Caki2 (cell line): ENCODE results near the gene KLHL40. TPM values are rescaled to one million over a fixed set of nuclear protein-coding genes. Genes with fewer than 3 reads are reported as not detected.
"Not testable (repeated sequence)": the region's sequence is repeated elsewhere in the genome, so short reads cannot be mapped to it uniquely, and the experiment has no call there.

Experiments used
- DNase-seq: peaks from one replicate; pipeline ENCODE4 v3.0.0-alpha.2; 2015; ENCODE audit warnings: low read depth
- in situ Hi-C: cut with HindIII; loops from 2 replicates; pipeline ENCODE4 v1.10.0; 2016; ENCODE audit warnings: low sequenced_read_pairs, low pct_unique_long_range_greater_than_20kb, mixed read lengths
- total RNA-seq: library from RNA; depleted of rRNA; stranded (reverse); fragments of >200 nt; shearing (Covaris generic); gene quantifications from 2 replicates; pipeline ENCODE4 v1.2.3, GENCODE V29; 2014; ENCODE audit warnings: low replicate concordance

KLHL40 gene
- total RNA-seq, 1 experiment from 2014 or later, result not detected

DNA sequence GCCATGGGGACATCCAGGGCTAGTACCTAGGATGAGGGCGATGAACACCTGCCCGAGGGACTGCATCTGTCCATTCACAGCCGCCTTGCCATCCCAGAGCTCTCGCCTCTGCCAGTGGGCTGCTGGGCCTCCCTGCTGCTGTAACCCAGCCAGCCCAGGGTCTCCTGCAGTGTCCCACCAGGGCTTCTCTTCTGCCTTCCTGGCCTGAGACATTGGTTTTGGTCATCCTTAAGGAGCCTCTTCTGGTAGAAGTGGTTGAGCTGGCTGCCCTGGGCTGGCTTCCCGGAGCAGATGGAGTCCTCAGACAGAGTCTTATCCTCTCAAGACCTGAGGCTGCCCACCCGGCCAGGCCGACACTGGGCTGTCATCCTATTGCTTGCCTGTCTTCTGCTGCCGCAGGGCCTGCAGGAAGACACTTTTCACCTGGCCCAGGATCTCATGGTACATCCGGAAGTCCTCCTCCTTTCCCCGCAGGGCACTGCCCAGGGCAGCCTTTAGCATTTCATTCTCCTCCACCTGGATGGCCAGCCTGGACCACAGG, 23.3 kb downstream of the KLHL40 start:
- DNase-seq, result no peak
- in situ Hi-C loops, result no loop called here

- in situ Hi-C loops, result no loop called here
- DNase-seq, result no peak
Measured at GRCh38 chr3:42709621-42710020, 24.3 kb downstream of the KLHL40 start.

DNA sequence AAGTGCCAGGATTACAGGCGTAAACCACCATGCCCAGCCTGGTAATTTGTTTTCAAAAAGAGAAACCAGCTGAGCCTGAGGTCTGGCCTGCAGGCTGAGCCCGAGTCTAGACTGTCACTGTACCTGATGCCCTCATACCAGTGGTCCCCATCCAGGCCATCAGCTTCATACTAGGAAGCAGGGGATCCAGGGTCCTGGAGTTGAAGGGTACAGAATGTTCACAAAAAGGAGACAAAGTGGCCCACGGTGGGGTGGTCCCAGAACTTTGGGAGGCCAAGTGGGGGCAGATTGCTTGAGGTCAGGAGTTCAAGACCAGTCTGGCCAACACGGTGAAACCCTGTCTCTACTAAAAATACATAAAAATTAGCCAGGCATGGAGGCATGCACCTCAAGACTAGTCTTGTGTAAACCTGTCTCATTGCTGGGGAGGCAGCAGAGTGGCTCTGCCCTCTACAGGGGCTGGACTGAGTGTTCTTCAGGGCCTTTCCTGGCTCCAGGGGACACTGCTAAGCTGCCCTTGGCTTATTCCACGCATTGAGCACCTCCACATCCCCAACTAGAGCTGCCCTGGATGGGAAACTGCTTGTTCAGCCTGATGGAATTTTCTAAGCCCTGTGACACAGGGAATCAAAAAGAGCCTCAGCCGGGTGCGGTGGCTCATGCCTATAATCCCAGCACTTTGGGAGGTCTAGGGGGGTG, 25.1 kb downstream of the KLHL40 start:
- DNase-seq, result no peak
- in situ Hi-C loops, result no loop called here

DNA sequence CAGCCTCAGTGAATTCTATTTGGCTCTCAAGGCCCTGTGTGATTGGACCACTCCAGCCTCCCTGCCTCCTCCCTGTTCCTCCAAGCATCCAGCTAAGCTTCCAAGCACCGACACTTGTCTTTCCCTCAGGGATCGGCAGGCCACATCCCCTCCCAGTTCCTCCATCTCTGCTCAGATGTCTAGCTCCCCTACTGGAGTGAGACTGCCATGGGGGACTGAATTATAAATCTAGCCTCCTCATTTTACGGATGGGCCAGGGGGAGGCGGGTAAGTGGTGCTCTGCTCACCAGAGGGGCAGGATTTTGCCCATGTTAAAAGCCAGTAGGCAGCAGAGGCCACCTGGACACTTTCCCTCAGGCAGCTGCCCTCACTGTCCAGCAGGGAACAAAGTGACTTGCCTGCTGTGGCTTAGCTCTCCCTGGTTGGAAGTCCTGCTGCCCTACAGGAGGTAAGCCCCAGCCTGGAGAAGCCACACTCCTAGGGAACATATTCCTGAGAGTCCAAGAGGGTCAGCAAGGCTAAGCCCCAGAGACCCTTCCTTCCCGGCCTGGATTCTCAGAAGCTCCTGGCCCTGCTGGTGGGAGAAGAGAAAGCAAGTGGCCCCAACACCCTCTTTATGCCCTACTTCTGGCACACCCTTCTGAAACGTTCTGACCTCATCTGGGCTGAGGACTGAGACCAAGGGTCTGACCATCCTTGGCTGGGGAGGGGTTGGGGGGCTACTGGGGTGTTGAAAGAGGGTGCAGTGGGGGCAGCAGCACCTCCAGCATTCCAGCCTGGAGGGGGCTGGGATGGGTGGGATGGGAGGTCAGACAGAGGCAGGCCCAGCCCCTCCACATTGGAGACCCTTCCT, 26.4 kb downstream of the KLHL40 start:
- no peak for DNase-seq
- in situ Hi-C loops, result no loop called here

DNA sequence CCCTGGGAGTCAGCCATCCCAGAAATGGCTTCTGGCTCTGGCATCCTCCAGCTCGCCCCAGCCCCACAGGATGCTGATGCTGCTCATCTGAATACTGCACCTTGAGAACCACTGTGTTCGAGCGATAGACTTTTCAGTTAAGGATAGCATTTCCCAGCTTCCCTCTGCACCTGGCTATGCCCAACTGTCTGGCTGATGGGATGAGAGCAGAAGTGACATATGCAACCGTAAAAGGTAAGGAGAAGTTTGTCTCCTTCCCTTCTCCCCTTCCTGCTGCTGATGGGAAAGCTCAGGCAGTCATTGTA, 27.0 kb downstream of the KLHL40 start:
- no peak for DNase-seq
- in situ Hi-C loops, result no loop called here

GRCh38 chr3:42712688-42713372, 27.5 kb downstream of the KLHL40 start:
- no peak for DNase-seq
- in situ Hi-C loops, result no loop called here

- no peak for DNase-seq
- in situ Hi-C loops, result no loop called here
Measured at GRCh38 chr3:42713747-42714146, 28.4 kb downstream of the KLHL40 start.

DNA sequence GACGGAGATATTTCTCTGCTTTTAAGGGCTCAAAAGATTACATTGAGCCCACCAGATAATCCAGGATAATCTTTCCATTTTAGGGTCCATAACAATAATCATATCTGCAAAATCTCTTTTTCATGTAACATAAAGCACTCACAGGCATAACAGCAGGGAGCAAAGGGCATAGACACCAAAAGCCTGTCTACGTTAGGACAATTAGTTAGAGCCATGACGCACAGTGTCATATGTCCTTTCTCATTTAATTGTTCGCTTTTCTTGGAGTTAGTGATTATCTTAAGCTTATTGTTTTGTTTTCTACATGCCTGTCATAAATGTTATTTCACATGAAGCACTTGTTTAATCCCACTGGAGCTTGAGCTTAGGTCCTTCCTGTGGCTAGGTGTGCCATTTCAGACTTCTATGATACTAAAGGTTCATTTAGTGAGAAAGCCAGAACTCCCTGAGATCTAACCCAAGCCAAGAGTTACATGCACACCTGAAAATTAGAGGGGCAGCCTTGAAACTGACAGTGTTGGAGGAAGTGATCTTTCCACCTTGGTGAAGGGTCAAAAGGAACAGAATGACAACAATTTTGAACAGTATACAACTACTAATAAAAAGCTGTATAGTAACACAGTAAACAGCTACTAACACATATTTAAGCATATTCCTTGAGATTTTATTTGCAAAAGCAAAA, 29.0 kb downstream of the KLHL40 start:
- in situ Hi-C loops, result no loop called here
- DNase-seq, result no peak

- DNase-seq, result no peak
- in situ Hi-C loops, result no loop called here
Measured at GRCh38 chr3:42717306-42717705, 32.0 kb downstream of the KLHL40 start.

GRCh38 chr3:42718338-42718737, 33.0 kb downstream of the KLHL40 start:
- in situ Hi-C loops, result no loop called here
- no peak for DNase-seq

DNA sequence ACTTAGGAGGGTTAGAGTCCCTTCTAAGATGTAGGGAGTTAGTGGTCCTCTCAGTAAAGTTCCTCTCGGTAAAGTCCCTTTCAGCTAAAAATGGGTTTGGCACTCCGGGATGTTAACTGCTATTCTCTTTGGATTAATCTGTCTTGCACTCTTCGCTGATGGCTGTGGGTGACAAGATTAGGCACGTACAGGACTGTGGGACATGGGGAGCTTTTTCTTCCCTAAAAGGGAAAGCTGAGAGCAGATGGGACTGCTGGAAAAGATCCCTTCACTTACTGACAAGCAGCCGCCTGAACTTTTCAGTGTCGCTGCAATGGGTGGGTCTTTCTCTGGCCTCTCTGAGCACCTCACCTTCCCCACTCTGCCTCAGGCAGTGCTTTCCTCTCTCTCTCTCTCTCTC, 33.7 kb downstream of the KLHL40 start:
- no peak for DNase-seq
- in situ Hi-C loops, result no loop called here

GRCh38 chr3:42720126-42720525, 34.8 kb downstream of the KLHL40 start:
- in situ Hi-C loops, result no loop called here
- DNase-seq, result no peak

GRCh38 chr3:42721690-42722089, 36.4 kb downstream of the KLHL40 start:
- no peak for DNase-seq
- in situ Hi-C loops, result no loop called here

DNA sequence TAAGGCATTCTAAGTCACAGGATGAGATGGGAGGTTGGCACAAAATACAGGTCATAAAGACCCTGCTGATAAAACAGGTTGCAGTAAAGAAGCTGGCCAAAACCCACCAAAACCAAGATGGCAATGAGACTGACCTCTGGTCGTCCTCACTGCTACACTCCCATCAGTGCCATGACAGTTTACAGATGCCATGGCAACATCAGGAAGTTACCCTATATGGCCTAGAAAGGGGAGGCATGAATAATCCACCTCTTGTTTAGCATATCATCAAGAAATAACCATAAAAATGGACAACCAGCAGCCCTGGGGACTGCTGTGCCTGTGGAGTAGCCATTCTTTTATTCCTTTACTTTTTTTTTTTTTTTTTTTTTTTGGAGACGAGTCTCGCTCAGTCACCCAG, 37.1 kb downstream of the KLHL40 start:
- DNase-seq, in situ Hi-C loops: not testable (repeated sequence)

- in situ Hi-C loops, result no loop called here
- no peak for DNase-seq
Measured at GRCh38 chr3:42723219-42723618, 37.9 kb downstream of the KLHL40 start.

DNA sequence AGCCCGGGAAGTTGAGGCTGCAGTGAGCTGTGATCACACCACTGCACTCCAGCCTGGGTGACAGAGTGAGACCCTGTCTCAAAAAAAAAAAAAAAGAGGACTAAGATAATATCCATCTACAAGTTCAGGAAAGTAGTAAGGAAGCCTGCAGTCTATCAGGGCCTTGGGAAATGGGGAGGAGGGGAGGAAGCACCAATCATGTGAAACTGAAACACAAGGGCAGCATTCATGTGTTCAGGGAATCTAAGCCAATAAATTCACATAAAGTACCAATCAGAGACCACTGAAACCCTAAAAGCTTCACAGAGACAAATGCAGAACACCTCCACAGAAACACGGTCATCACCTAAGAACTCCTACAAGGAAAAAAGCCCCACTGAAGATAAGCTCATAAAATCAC, 40.1 kb downstream of the KLHL40 start:
- in situ Hi-C loops, result no loop called here

DNA sequence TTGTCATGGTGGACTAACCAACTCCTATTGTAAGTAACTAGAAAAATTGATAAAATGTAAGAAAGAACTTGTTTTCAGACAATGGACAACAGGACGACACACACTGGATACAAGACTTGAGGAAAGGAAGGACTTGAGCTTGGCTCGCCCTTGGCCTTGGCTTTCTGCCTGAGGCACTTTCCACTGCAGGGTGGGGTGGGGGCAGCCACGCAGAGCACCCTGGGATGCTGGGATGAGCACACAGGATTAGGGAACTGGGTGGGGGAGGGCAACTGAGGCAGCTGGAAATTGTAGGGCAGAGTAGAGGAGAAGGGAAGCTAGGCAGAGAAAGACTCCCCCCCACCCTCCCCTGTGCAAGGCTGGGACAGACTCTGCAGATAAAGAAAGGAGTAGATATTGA, 42.7 kb downstream of the KLHL40 start:
- no peak for DNase-seq
- in situ Hi-C loops, result no loop called here

More for the DNA sequence above, 40.1 kb downstream of the KLHL40 start:
- no peak for DNase-seq

DNA sequence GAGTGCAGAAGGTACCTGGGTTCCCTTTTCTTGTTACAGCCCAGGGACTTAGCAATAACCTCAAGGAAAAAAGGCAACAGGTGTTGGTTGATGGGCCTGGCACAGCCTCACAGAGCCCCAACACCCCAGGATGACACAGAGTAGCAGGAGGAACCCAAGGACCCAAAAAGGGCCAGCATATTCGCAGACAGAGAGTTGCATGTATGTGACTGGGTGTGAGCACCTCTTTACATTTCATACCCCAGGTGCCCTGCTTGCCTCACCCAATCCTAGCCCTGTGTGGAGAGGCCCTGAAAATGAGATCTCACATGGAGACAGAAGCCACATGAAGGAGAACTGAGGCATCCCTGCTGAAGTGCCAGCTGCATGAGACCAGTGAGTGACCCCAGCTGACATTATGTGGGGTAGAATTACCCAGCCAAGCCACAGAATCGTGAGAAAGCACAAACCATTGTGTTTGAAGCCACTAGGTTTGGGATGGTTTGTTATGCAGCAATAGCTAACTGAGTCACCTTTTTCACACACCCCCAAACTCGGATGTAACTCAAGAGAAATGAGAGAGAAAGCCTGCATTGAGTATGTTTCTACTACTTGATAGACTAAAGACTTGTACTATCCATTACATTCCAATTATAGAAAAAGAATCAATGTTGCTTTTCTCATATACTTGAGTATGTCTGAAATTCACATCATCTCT, 43.5 kb downstream of the KLHL40 start:
- in situ Hi-C loops, result no loop called here

More for the DNA sequence above, 43.5 kb downstream of the KLHL40 start:
- no peak for DNase-seq
